ENCODE data around the gene CD38. TPM values are rescaled to one million over a fixed set of nuclear protein-coding genes. Genes with fewer than 3 reads are reported as not detected.
"Not testable (repeated sequence)": the region's sequence is repeated elsewhere in the genome, so short reads cannot be mapped to it uniquely, and the experiment has no call there.

The CD38 gene
- 0.13 and 0.84 TPM in 2 replicates for total RNA-seq
- 1.1 TPM in 1 of 2 replicates, not detected in the other for polyA plus RNA-seq

GRCh38 chr4:15778289-15779241 is at the start of gene CD38:
Gene CD38 (plus strand): TSS chr4:15778328. CDS start chr4:15778415, 87 bp downstream.
- no peak within 1 kb of the TSS for H3K27ac ChIP-seq
- H4K20me1 ChIP-seq (ENCODE audit: insufficient read depth, poor library complexity, severe bottlenecking): no peaks in the 10 kb centered on the region
- no peaks in the 10 kb centered on the region for H3K79me2 ChIP-seq
- TF ChIP-seq EZH2phosphoT487 (IDR thresholded peaks at IDR 0.05; ENCODE audit: low read depth, severe bottlenecking, unreplicated experiment) (no peak), EZH2 (IDR thresholded peaks at IDR 0.05; ENCODE audit: borderline replicate concordance) (peak; percentile 67), CTCF (IDR thresholded peaks at IDR 0.05; ENCODE audit: poor library complexity) (no peak)
- H3K27me3 ChIP-seq: peaks cover 62% of the 10 kb centered on the region
- peak; percentile 18 for DNase-seq (ENCODE audit: low spot score)
- no peaks in the 10 kb centered on the region for H3K9me3 ChIP-seq (ENCODE audit: low read depth)
- no peaks in the 10 kb centered on the region for H3K36me3 ChIP-seq (replicated peaks; ENCODE audit: insufficient read depth, low read depth)
- H3K4me3 ChIP-seq: peak within 1 kb of the TSS; percentile 55
- no peaks in the 10 kb centered on the region for H3K9me2 ChIP-seq (replicated peaks; ENCODE audit: insufficient read depth)
- H3K4me2 ChIP-seq: peak within 1 kb of the TSS; percentile 97
- peaks cover 11% of the 10 kb centered on the region for H3K4me1 ChIP-seq (ENCODE audit: insufficient read depth)
- WGBS (ENCODE audit: low lambda C conversion rate, missing lambda C conversion rate): 3% methylated on average over 73 of the region's 76 CpGs
- peak within 1 kb of the TSS; percentile 60 for H2AFZ ChIP-seq

- Histone ChIP-seq H3K4me2 (no peak overlapping the region), H3K36me3 (replicated peaks; ENCODE audit: insufficient read depth, low read depth) (no peaks in the 10 kb centered on the region), H4K20me1 (ENCODE audit: insufficient read depth, poor library complexity, severe bottlenecking) (no peaks in the 10 kb centered on the region), H3K4me3 (no peak overlapping the region), H3K4me1 (ENCODE audit: insufficient read depth) (no peaks in the 10 kb centered on the region), H3K9me2 (replicated peaks; ENCODE audit: insufficient read depth) (no peaks in the 10 kb centered on the region), H3K79me2 (no peaks in the 10 kb centered on the region), H3K9me3 (ENCODE audit: low read depth) (no peaks in the 10 kb centered on the region), H3K27me3 (no peaks in the 10 kb centered on the region), H3K27ac (no peak overlapping the region), H2AFZ (no peak overlapping the region)
- DNase-seq (ENCODE audit: low spot score): peak; percentile 63
- WGBS (ENCODE audit: low lambda C conversion rate, missing lambda C conversion rate): 29% methylated on average over 3 of the region's 3 CpGs
- peak; percentile 86 for TF ChIP-seq CTCF (IDR thresholded peaks at IDR 0.05; ENCODE audit: poor library complexity)
- TF ChIP-seq EZH2phosphoT487 (IDR thresholded peaks at IDR 0.05; ENCODE audit: low read depth, severe bottlenecking, unreplicated experiment): no peak
- TF ChIP-seq EZH2 (IDR thresholded peaks at IDR 0.05; ENCODE audit: borderline replicate concordance): no peak
These were observed 48.1 kb upstream of the CD38 start for GRCh38 chr4:15729910-15730533.

GRCh38 chr4:15733061-15733460 is 45.1 kb upstream of the CD38 start:
- H2AFZ ChIP-seq; H3K79me2 ChIP-seq; H3K36me3 ChIP-seq (replicated peaks; ENCODE audit: insufficient read depth, low read depth); H3K9me3 ChIP-seq (ENCODE audit: low read depth); H3K9me2 ChIP-seq (replicated peaks; ENCODE audit: insufficient read depth); DNase-seq (ENCODE audit: low spot score); H3K4me3 ChIP-seq; H3K4me1 ChIP-seq (ENCODE audit: insufficient read depth); H3K4me2 ChIP-seq; H3K27me3 ChIP-seq; H3K27ac ChIP-seq; H4K20me1 ChIP-seq (ENCODE audit: insufficient read depth, poor library complexity, severe bottlenecking): not testable (repeated sequence)
- 80% methylated on average over 5 of the region's 5 CpGs for WGBS (ENCODE audit: low lambda C conversion rate, missing lambda C conversion rate)

GRCh38 chr4:15735536-15735935 is 42.6 kb upstream of the CD38 start:
- no peak overlapping the region for H3K4me2 ChIP-seq
- WGBS (ENCODE audit: low lambda C conversion rate, missing lambda C conversion rate): 85% methylated on average over 6 of the region's 6 CpGs
- H3K4me1 ChIP-seq (ENCODE audit: insufficient read depth): no peaks in the 10 kb centered on the region

More at GRCh38 chr4:15735536-15735935, 42.6 kb upstream of the CD38 start:
- H2AFZ ChIP-seq: no peak overlapping the region
- H3K27me3 ChIP-seq: no peaks in the 10 kb centered on the region
- H3K27ac ChIP-seq: no peak overlapping the region
- no peaks in the 10 kb centered on the region for H4K20me1 ChIP-seq (ENCODE audit: insufficient read depth, poor library complexity, severe bottlenecking)
- H3K36me3 ChIP-seq (replicated peaks; ENCODE audit: insufficient read depth, low read depth): no peaks in the 10 kb centered on the region
- no peaks in the 10 kb centered on the region for H3K9me3 ChIP-seq (ENCODE audit: low read depth)
- DNase-seq (ENCODE audit: low spot score): no peak
- TF ChIP-seq EZH2phosphoT487 (IDR thresholded peaks at IDR 0.05; ENCODE audit: low read depth, severe bottlenecking, unreplicated experiment): no peak
- no peak for TF ChIP-seq CTCF (IDR thresholded peaks at IDR 0.05; ENCODE audit: poor library complexity)
- no peak for TF ChIP-seq EZH2 (IDR thresholded peaks at IDR 0.05; ENCODE audit: borderline replicate concordance)
- H3K9me2 ChIP-seq (replicated peaks; ENCODE audit: insufficient read depth): no peaks in the 10 kb centered on the region
- no peak overlapping the region for H3K4me3 ChIP-seq
- no peaks in the 10 kb centered on the region for H3K79me2 ChIP-seq
